HCT116 (cell line): ENCODE results near the gene PLAC9. TPM values are rescaled to one million over a fixed set of nuclear protein-coding genes. Genes with fewer than 3 reads are reported as not detected.
A peak's percentile ranks its signal among the peaks of the same experiment; 100 is the strongest.

Experiments used
- ATAC-seq: fragments of 200-7000 bp; cut with Tn5 transposase; 2 replicates; pipeline ENCODE4 v1.9.1; 2020; ENCODE audit warnings: mild to moderate bottlenecking, moderate library complexity
- BruUV-seq: library from RNA; stranded (reverse); fragments of 400-500 nt; replicated peaks from 2 replicates; lab custom pipeline; 2021; lab: Mats Ljungman, UMichigan
- CTCF ChIA-PET: fragments of 300-600 bp; sonication (Branson Sonifier 250); formaldehyde crosslinking; loops from one replicate; lab custom pipeline; 2021; ENCODE audit warnings: antibody characterized with exemption; lab: Charles Lee
- POLR2A ChIA-PET: fragments of 300-600, 350-600 bp; sonication (Branson Sonifier 250); formaldehyde crosslinking; loops from one replicate; lab custom pipeline; 2021; ENCODE audit warnings: antibody characterized with exemption; lab: Charles Lee
- RAD21 ChIA-PET, 2 experiments: fragments of 300-600 bp; sonication (Branson Sonifier 250); formaldehyde crosslinking; loops; one replicate each; lab custom pipeline; 2023; ENCODE audit warnings: low total read pairs in 2 of 2; ENCODE audit not compliant: uncharacterized antibody in 2 of 2, unreplicated experiment in 2 of 2, low non-redundant PET in 1 of 2; lab: Charles Lee
- DNase-seq: peaks from one replicate; pipeline ENCODE4 v3.0.0-alpha.2; 2010; ENCODE audit warnings: low read depth, low spot score
- H2AFZ ChIP-seq: fragments of 200-600 bp; shearing (Covaris generic), sonication (generic); 2 replicates; pipeline ENCODE4 v1.6.1; 2017; ENCODE audit warnings: low read depth, mixed run types, mixed read lengths, antibody characterized with exemption, low read length; ENCODE audit not compliant: poor library complexity, severe bottlenecking
- H3K27ac ChIP-seq: 2 replicates; pipeline ENCODE4 v1.5.1; 2012; ENCODE audit warnings: low read depth, low read length
- H3K27me3 ChIP-seq: fragments of 200-600 bp; sonication (generic); 2 replicates; pipeline ENCODE4 v1.6.1; 2016; ENCODE audit warnings: mixed run types, low read length, mixed read lengths; ENCODE audit not compliant: insufficient read depth
- H3K36me3 ChIP-seq, 2 experiments: fragments of 200-500 bp in 1 of 2; fragments of 200-600 bp in 1 of 2; sonication (Bioruptor generic) in 1 of 2; sonication (generic) in 1 of 2; 2 replicates each; pipeline versions ENCODE4 v1.5.1 to v1.6.1; 2014 to 2016; ENCODE audit warnings: low read length in 2 of 2, inconsistent platforms in 1 of 2, mixed read lengths in 1 of 2, mixed run types in 1 of 2; ENCODE audit not compliant: insufficient read depth in 2 of 2, control insufficient read depth in 1 of 2
- H3K4me1 ChIP-seq, 2 experiments: fragments of 200-600 bp in 1 of 2; sonication (generic) in 1 of 2; 2 replicates each; pipeline versions ENCODE4 v1.5.1 to v1.6.1; 2012 to 2017; ENCODE audit warnings: low read length in 2 of 2, inconsistent platforms in 1 of 2, mild to moderate bottlenecking in 1 of 2, mixed read lengths in 1 of 2, mixed run types in 1 of 2, moderate library complexity in 1 of 2; ENCODE audit not compliant: insufficient read depth in 2 of 2, control insufficient read depth in 1 of 2
- H3K4me2 ChIP-seq: fragments of 200-600 bp; sonication (generic); 2 replicates; pipeline ENCODE4 v1.6.1; 2017; ENCODE audit warnings: mixed run types, low read length, mixed read lengths
- H3K4me3 ChIP-seq, 2 experiments: fragments of 200-600 bp in 1 of 2; sonication (generic) in 1 of 2; replicated peaks in 1 of 2; 2 replicates each; pipeline ENCODE4 v1.5.1; 2011 to 2016; ENCODE audit warnings: low read length in 2 of 2, control low read depth in 1 of 2, low read depth in 1 of 2, mild to moderate bottlenecking in 1 of 2, mixed read lengths in 1 of 2, mixed run types in 1 of 2
- H3K79me2 ChIP-seq: fragments of 200-600 bp; sonication (generic); 2 replicates; pipeline ENCODE4 v1.6.1; 2017; ENCODE audit warnings: mild to moderate bottlenecking, mixed run types, low read length, moderate library complexity, mixed read lengths; ENCODE audit not compliant: insufficient read depth
- H3K9ac ChIP-seq: fragments of 200-600 bp; sonication (generic); 2 replicates; pipeline ENCODE4 v1.6.1; 2016; ENCODE audit warnings: low read length, mixed read lengths
- H3K9me2 ChIP-seq: fragments of 200-600 bp; sonication (generic), shearing (Covaris generic); 2 replicates; pipeline ENCODE4 v1.6.1; 2017; ENCODE audit warnings: mixed run types, mild to moderate bottlenecking, moderate library complexity; ENCODE audit not compliant: insufficient read depth
- H3K9me3 ChIP-seq, 2 experiments: fragments of 200-500 bp in 1 of 2; fragments of 200-600 bp in 1 of 2; sonication (Bioruptor generic) in 1 of 2; sonication (generic) in 1 of 2; 2 replicates each; pipeline ENCODE4 v1.6.1; 2014 to 2017; ENCODE audit warnings: low read length in 2 of 2, mixed read lengths in 2 of 2, inconsistent platforms in 1 of 2, low read depth in 1 of 2, mild to moderate bottlenecking in 1 of 2, mixed run types in 1 of 2, moderate library complexity in 1 of 2; ENCODE audit not compliant: control insufficient read depth in 1 of 2, insufficient read depth in 1 of 2
- H4K20me1 ChIP-seq: fragments of 200-600 bp; sonication (generic), shearing (Covaris generic); 2 replicates; pipeline ENCODE4 v1.6.1; 2017; ENCODE audit warnings: mixed run types, mild to moderate bottlenecking, moderate library complexity; ENCODE audit not compliant: insufficient read depth
- ATF3 ChIP-seq: IDR thresholded peaks from 2 replicates; pipeline ENCODE4 v1.6.1; 2012
- EGR1 ChIP-seq: IDR thresholded peaks from 2 replicates; pipeline ENCODE4 v1.6.1; 2012; ENCODE audit warnings: low read depth
- ELF1 ChIP-seq: IDR thresholded peaks from 2 replicates; pipeline ENCODE4 v1.6.1; 2012; ENCODE audit warnings: low read depth, borderline replicate concordance
- EZH2phosphoT487 ChIP-seq: fragments of 200-600 bp; IDR thresholded peaks from 2 replicates; pipeline ENCODE4 v1.6.1; 2018; ENCODE audit warnings: antibody characterized with exemption, borderline replicate concordance
- POLR2A ChIP-seq: IDR thresholded peaks from 2 replicates; pipeline ENCODE4 v1.7.0; 2011; ENCODE audit warnings: borderline replicate concordance; ENCODE audit not compliant: insufficient read depth, insufficient read length; ENCODE audit errors: extremely low read depth
- RAD21 ChIP-seq: IDR thresholded peaks from 2 replicates; pipeline ENCODE4 v1.6.1; 2012; ENCODE audit warnings: low read depth, mild to moderate bottlenecking
- REST ChIP-seq: IDR thresholded peaks from 2 replicates; pipeline ENCODE4 v1.6.1; 2012; ENCODE audit warnings: low read depth
- SIN3A ChIP-seq: IDR thresholded peaks from 2 replicates; pipeline ENCODE4 v1.6.1; 2012; ENCODE audit warnings: low read depth
- YY1 ChIP-seq: IDR thresholded peaks from 2 replicates; pipeline ENCODE4 v1.6.1; 2011; ENCODE audit warnings: low read length, low read depth, moderate library complexity, mild to moderate bottlenecking; ENCODE audit not compliant: insufficient replicate concordance; ENCODE audit errors: extremely low read depth
- ZNF274 ChIP-seq: fragments of 200-500 bp; sonication (Bioruptor generic); IDR thresholded peaks from 2 replicates; pipeline ENCODE4 v1.6.1; 2014; ENCODE audit warnings: mild to moderate bottlenecking, low read depth, low read length, inconsistent platforms
- intact Hi-C: fragments of 100-400 bp; cut with micrococcal nuclease; formaldehyde crosslinking; loops from 2 replicates; pipeline ENCODE4 v1.10.0; 2022
- total RNA-seq: library from RNA; stranded (reverse); gene quantifications from one replicate; pipeline ENCODE4 v1.2.1, GENCODE V29; 2021; ENCODE audit not compliant: unreplicated experiment
- TF ChIP-seq, protein P1 (sequence below), 3 experiments: fragments of 200-600 bp in 1 of 3; sonication (generic) in 1 of 3; IDR thresholded peaks in 2 of 3; conservative IDR thresholded peaks in 1 of 3; 2 replicates each; pipeline ENCODE4 v1.5.1; 2012 to 2017; ENCODE audit warnings: low read depth in 2 of 3, low read length in 2 of 3, antibody characterized with exemption in 1 of 3, borderline replicate concordance in 1 of 3, control low read depth in 1 of 3, mild to moderate bottlenecking in 1 of 3, mixed read lengths in 1 of 3, mixed run types in 1 of 3, moderate library complexity in 1 of 3; ENCODE audit not compliant: insufficient read depth in 1 of 3

Gene PLAC9
- total RNA-seq, 1 experiment from 2014 or later: not detected

DNA sequence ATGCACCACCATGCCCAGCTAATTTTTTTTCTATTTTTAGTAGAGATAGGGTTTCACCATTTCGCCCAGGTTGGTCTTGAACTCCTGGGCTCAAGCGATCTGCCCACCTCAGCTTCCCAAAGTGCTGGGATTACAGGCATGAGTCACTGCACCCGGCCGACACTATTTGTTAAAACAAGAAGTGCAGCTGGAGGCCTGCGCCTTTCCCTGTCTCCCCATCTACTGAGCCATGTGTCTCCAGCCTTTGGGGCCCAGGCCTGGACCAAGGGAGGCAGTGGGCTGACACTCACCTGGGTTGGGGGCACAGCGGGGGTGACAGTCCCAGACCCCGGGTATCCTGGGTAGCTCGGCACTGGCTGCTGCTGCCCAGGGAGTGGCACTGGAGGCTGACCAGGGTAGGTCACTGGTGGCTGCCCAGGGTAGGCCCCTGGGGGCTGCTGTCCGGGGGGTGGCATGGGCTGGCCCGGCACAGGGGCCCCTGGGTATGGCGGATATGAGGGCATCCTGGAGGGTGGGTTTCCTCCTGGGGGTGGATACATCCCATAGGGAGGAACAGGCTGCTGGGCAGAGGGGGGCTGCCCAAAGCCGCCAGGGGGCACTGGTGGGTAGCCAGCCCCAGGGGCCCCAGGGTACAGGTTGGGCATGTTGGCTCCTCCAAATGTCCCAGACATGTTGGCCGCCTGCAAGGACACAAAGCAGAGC is 36.3 kb downstream of the PLAC9 start:
- H2AFZ ChIP-seq: no peak overlapping the region
- no peaks in the 10 kb centered on the region for H3K27me3 ChIP-seq
- no peak overlapping the region for H3K4me2 ChIP-seq
- DNase-seq (no peak), ATAC-seq (peak; percentile 49)
- ChIA-PET RAD21 (no interaction called here), POLR2A (no interaction called here), CTCF (no interaction called here)
- H4K20me1 ChIP-seq: peaks cover 3% of the 10 kb centered on the region; the same call in 1 of the 2 replicates
- no peaks in the 10 kb centered on the region for H3K9me3 ChIP-seq
- TF ChIP-seq SIN3A: no peak
- no peak for TF ChIP-seq EGR1
- TF ChIP-seq ELF1: no peak
- TF ChIP-seq EZH2phosphoT487: no peak
- TF ChIP-seq POLR2A: no peak
- TF ChIP-seq YY1: no peak
- peak; percentile 33 for TF ChIP-seq RAD21
- TF ChIP-seq, protein P1, sequence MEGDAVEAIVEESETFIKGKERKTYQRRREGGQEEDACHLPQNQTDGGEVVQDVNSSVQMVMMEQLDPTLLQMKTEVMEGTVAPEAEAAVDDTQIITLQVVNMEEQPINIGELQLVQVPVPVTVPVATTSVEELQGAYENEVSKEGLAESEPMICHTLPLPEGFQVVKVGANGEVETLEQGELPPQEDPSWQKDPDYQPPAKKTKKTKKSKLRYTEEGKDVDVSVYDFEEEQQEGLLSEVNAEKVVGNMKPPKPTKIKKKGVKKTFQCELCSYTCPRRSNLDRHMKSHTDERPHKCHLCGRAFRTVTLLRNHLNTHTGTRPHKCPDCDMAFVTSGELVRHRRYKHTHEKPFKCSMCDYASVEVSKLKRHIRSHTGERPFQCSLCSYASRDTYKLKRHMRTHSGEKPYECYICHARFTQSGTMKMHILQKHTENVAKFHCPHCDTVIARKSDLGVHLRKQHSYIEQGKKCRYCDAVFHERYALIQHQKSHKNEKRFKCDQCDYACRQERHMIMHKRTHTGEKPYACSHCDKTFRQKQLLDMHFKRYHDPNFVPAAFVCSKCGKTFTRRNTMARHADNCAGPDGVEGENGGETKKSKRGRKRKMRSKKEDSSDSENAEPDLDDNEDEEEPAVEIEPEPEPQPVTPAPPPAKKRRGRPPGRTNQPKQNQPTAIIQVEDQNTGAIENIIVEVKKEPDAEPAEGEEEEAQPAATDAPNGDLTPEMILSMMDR (IDR thresholded peaks at IDR 0.05 in 2 of 3, conservative IDR thresholded peaks at IDR 0.05 in 1 of 3; ENCODE audit: borderline replicate concordance in 1 of 3, insufficient read depth in 1 of 3, low read depth in 2 of 3, low read length in 2 of 3): peak in 2 of 3 experiments; percentile 27 to 40; a peak in 3 of 6 replicates
- no peak for TF ChIP-seq ZNF274
- TF ChIP-seq REST: no peak
- no peak for TF ChIP-seq ATF3
- H3K79me2 ChIP-seq: peaks cover 83% of the 10 kb centered on the region
- peaks cover 5 to 40% of the 10 kb centered on the region in 2 experiments; a peak in 2 of 4 replicates for H3K4me1 ChIP-seq
- no peaks in the 10 kb centered on the region for H3K9me2 ChIP-seq
- peaks cover 2 to 42% of the 10 kb centered on the region in 2 experiments; a peak in 3 of 4 replicates for H3K36me3 ChIP-seq
- intact Hi-C loops: no loop called here
- no peak overlapping the region for H3K4me3 ChIP-seq
- no TSS peak for BruUV-seq
- H3K27ac ChIP-seq: no peak overlapping the region
- no peak overlapping the region for H3K9ac ChIP-seq
